Measurements from ENCODE around the gene HOXB1.
"Not testable (repeated sequence)": the region's sequence is repeated elsewhere in the genome, so short reads cannot be mapped to it uniquely, and the experiment has no call there.

The HOXB1 gene

DNA sequence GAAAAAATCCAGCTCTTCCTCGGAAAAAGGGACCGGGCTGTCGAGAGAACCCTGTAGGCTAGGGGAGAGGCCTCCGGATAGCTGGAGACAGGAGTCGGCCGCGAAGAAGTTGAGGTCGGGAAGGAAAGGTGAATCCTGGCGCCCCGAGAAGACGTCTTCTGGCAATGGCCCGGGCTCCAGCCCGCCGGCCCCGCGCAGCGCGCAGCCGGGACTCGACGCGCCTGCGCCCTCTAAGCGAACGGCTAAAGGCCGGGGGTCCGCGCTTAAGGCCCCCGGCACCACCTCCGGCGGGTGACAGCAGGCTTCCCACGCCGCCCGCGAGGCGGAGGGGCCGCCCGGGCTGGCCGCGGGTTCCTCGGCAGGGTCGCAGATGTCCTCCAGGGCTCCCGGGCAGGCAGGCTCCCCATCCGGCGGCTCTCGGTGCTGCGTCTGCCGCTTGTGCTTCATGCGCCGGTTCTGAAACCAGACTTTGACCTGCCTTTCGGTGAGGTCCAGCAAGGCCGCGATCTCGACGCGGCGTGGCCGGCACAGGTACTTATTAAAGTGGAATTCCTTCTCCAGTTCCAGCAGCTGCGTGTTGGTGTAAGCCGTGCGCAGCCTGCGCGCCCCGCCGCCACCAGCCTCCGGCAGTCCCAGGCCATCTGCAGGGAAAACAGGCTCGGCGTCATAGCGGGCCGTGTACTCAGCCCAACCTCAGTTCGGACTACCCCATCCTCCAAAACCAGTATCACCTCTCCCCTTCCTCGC, 12.5 kb upstream of the HOXB1 start:
- DNase-seq (ENCODE audit: low spot score) = no peak

DNA sequence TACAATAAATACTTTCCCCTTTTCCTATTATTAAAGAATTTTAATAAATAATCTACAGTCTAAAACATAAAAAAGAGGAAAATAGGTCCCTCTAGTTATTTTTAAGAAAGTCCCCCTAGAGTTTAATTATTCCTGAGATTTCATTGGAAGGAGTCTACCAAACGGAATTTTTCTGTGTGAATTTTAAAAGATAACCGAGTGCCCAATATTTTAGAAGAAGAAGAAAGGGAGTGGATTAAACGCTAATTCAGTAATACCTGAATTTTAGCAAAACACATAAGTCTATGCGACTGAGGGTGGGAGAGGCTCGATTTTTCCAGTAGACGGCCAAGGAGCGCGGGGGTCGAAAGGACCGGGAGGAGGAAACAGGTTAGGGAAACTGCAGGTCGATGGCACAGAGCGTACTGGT, 11.9 kb upstream of the HOXB1 start:
- no peak for DNase-seq (ENCODE audit: low spot score)

DNA sequence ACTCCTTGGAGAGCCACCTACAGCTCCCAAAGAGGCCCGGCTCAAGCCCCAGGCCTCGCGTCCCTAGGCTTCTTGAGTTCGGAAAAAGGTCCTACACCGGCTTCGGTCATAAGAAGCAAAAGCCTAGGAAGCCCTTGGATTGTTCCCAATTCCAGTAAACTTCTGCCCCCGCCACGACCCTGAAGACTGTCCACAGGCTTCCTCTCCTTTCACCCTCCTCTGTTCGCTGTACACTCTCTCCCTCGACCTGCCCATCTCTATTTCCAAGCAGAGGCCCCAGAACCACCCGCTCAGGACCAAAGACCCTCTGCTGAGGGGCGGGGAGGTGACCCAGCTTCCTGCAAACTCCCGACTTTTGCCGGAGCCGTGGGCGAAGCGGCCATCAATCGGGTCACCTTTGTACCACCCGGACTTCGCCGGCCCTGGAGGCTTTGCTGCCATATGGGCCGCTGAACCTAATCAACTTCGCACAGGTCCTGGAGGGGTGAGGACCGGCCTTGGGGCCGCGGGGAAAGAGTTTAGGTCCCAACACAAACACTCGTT, 11.4 kb upstream of the HOXB1 start:
- no peak for DNase-seq (ENCODE audit: low spot score)

- DNase-seq (ENCODE audit: low spot score) = no peak
Measured at GRCh38 chr17:48541577-48542113, 10.8 kb upstream of the HOXB1 start.

- DNase-seq (ENCODE audit: low spot score) = no peak
Measured at GRCh38 chr17:48541036-48541576, 10.3 kb upstream of the HOXB1 start.

GRCh38 chr17:48540213-48540612, 9.4 kb upstream of the HOXB1 start:
- DNase-seq (ENCODE audit: low spot score) = no peak

- no peak for DNase-seq (ENCODE audit: low spot score)
Measured at GRCh38 chr17:48539177-48539576, 8.4 kb upstream of the HOXB1 start.

DNA sequence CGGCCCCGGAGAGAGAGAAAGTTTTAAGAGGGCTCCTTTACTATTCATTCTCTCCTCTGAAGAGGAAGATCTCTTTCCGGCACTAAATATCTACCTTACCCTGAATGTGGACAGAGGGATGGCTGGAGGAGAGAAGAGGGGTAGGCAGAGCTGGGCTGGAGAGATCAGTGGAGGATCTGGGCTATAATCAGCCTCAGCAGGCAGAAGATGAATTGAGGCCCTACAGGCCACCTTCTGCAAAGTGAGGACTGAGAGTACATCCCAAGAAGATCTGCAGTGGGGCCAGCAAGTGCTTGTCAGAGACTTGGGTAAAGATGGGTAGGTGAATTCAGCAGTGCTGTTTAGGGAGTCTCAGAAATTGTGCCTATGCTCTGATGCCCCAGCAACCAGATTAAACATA, 6.5 kb upstream of the HOXB1 start:
- DNase-seq (ENCODE audit: low spot score) = no peak

GRCh38 chr17:48535793-48536559, 5.2 kb upstream of the HOXB1 start:
- DNase-seq (ENCODE audit: low spot score) = not testable (repeated sequence)

GRCh38 chr17:48532261-48532660, 1.4 kb upstream of the HOXB1 start:
- no peak for DNase-seq (ENCODE audit: low spot score)

- no peak for DNase-seq (ENCODE audit: low spot score)
Measured at GRCh38 chr17:48530208-48530886, 464 bp downstream of the HOXB1 start.

- DNase-seq (ENCODE audit: low spot score) = no peak
Measured at GRCh38 chr17:48529683-48530009, 1.2 kb downstream of the HOXB1 start.

GRCh38 chr17:48528936-48529682, 1.7 kb downstream of the HOXB1 start:
- DNase-seq (ENCODE audit: low spot score) = no peak

DNA sequence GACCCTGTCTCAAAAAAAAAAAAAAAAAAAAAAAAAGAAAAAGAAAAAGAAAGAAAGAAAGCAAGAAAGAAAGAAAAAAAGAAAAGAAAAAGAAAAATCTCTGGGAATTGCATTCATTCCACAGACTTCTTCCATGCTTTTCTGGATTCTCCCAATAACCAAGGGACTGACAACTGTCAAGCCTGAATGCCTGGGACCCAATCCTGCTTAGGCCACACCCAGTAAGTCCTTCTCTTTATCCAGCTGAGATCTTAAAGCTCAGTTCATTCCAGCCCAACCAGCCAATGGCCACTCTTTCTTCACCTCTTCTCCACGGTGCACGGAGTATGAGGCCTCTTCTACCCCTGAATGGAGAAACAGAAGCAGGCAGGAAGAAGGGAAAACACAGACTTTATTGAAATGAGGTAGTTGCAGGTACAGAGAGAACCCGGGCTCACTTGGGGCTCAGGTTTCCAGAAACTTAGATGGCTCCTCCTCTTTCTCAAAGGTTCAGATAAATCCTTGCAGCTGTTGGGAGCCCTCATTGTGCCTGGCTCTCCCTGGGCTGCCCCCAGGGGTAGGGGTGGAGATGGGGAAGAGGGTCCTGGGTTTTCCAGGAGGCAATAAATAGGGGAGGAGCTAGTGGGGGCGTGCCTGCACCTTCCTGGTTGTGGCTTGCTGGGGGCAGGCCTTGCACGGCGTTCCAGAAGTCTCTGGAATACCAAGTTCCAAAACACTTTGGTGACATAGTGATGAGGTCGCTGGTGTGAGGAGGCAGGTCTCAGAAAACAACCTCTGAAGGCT, 2.5 kb downstream of the HOXB1 start:
- DNase-seq (ENCODE audit: low spot score) = no peak

DNA sequence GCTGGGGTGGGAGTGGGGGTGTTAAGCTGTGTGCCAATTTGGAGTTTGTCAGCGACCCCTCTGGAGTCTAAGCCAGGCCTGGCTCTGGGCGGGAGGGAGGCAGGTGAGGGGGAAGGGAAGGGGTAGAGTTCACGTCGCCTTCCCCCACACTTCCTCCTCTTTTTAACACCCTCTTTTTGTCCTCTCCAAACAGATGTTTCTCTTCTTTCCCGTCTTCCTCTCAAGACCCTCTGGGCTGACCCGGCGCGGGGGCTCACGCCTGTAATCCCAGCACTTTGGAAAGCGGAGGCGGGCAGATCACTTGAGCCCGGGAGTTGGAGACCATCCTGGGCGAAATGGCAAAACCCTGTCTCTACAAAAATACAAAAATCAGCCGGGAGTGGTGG, 3.3 kb downstream of the HOXB1 start:
- no peak for DNase-seq (ENCODE audit: low spot score)

- no peak for DNase-seq (ENCODE audit: low spot score)
Measured at GRCh38 chr17:48526608-48527546, 3.9 kb downstream of the HOXB1 start.

DNA sequence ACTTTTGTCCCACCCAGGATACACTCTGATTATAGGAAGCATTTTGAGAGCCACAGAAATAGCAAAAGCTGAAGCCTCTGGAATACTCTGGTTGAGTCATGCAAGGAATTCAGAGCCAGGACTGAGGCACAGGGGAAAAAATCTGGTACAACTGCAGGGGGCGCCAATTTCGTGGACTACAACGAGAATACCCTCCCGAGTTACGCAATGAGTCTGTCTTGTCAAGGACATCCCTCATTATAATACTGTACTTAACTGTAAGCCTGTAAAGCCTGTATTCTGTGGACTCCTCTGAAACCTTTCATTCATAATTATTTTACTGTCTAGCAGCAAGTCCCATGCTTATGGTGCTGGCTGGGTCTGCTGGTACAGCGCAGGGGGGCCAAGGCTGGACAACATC, 7.8 kb downstream of the HOXB1 start:
- DNase-seq (ENCODE audit: low spot score) = no peak

GRCh38 chr17:48522031-48522653, 8.7 kb downstream of the HOXB1 start:
- no peak for DNase-seq (ENCODE audit: low spot score)

DNA sequence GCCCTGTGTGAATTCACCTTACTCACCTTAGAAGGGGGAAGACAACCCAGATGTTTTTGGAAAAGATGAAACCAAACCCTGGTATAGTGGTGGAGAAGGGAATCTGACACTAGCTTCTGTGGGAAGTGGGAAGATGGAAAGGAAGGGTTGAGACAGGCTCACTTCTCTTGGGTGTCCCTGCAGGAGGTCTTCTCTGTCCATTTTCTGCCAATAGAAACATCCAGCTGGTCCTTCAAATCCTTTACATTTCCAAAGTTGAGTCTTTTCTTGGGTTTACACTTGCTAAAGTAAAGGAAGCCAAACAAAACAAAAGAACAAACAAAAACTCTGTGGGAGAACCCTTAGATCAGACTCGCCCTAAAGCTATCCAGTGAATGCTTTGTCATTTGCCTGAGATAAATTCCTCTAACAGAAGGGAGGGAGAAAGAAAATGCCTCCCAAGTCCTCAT, 10.2 kb downstream of the HOXB1 start:
- no peak for DNase-seq (ENCODE audit: low spot score)

All from kidney capillary endothelial cell (primary cell).